ENCODE data around the gene SLC66A2.
"Not testable (repeated sequence)": the region's sequence is repeated elsewhere in the genome, so short reads cannot be mapped to it uniquely, and the experiment has no call there.

The SLC66A2 gene

GRCh38 chr18:79960921-79961526 is 9.6 kb upstream of the SLC66A2 start:
- ChIA-PET CTCF (interaction anchor here (1.2 kb wide), 1 partner anchor 14 kb away, joined by 5 read pairs; no protein-coding TSS in a partner anchor), POLR2A (ENCODE audit: low non-redundant PET) (no interaction called here)
- H3K27ac ChIP-seq, result peak overlapping the region; percentile 17; the same call in 1 of the 2 replicates
- no peak for TF ChIP-seq CTCF (conservative IDR thresholded peaks at IDR 0.05; ENCODE audit: low read depth)
- DNase-seq (ENCODE audit: low spot score), result no peak

- POLR2A ChIA-PET (ENCODE audit: low non-redundant PET); CTCF ChIA-PET; DNase-seq (ENCODE audit: low spot score): not testable (repeated sequence)
- peak overlapping the region; percentile 24; the same call in 1 of the 2 replicates for H3K27ac ChIP-seq
Measured at GRCh38 chr18:79960161-79960801, 8.8 kb upstream of the SLC66A2 start.

- no peak for TF ChIP-seq CTCF (conservative IDR thresholded peaks at IDR 0.05; ENCODE audit: low read depth)
- ChIA-PET POLR2A (ENCODE audit: low non-redundant PET) (no interaction called here), CTCF (no interaction called here)
- H3K27ac ChIP-seq, result no peak overlapping the region
- DNase-seq (ENCODE audit: low spot score), result no peak
Measured at GRCh38 chr18:79958981-79959380, 7.5 kb upstream of the SLC66A2 start.

- CTCF ChIA-PET, result interaction anchor here (0.7 kb wide), 1 partner anchor 227 kb away, joined by 6 read pairs; no protein-coding TSS in a partner anchor
- no peak for DNase-seq (ENCODE audit: low spot score)
- POLR2A ChIA-PET (ENCODE audit: low non-redundant PET), result no interaction called here
- no peak for TF ChIP-seq CTCF (conservative IDR thresholded peaks at IDR 0.05; ENCODE audit: low read depth)
- H3K27ac ChIP-seq, result no peak overlapping the region
Measured at GRCh38 chr18:79956276-79956675, 4.8 kb upstream of the SLC66A2 start.

- no peak for TF ChIP-seq CTCF (conservative IDR thresholded peaks at IDR 0.05; ENCODE audit: low read depth)
- H3K27ac ChIP-seq, result no peak overlapping the region
- POLR2A ChIA-PET (ENCODE audit: low non-redundant PET), result no interaction called here
- no peak for DNase-seq (ENCODE audit: low spot score)
- CTCF ChIA-PET, result no interaction called here
Measured at GRCh38 chr18:79955302-79956075, 4.0 kb upstream of the SLC66A2 start.

GRCh38 chr18:79954791-79955190 is 3.3 kb upstream of the SLC66A2 start:
- ChIA-PET POLR2A (ENCODE audit: low non-redundant PET) (no interaction called here), CTCF (no interaction called here)
- no peak for TF ChIP-seq CTCF (conservative IDR thresholded peaks at IDR 0.05; ENCODE audit: low read depth)
- peak overlapping the region; percentile 34; the same call in 1 of the 2 replicates for H3K27ac ChIP-seq
- no peak for DNase-seq (ENCODE audit: low spot score)
